HG02571 (cell line): ENCODE measurements around the gene DBET.
"Not testable (repeated sequence)": the region's sequence is repeated elsewhere in the genome, so short reads cannot be mapped to it uniquely, and the experiment has no call there.

Source experiments
- ATAC-seq: cut with Tn5 transposase; IDR thresholded peaks from one replicate; pipeline ENCODE4 v1.9.1; 2021; ENCODE audit warnings: mild to moderate bottlenecking, moderate library complexity; ENCODE audit not compliant: unreplicated experiment

DBET gene

DNA sequence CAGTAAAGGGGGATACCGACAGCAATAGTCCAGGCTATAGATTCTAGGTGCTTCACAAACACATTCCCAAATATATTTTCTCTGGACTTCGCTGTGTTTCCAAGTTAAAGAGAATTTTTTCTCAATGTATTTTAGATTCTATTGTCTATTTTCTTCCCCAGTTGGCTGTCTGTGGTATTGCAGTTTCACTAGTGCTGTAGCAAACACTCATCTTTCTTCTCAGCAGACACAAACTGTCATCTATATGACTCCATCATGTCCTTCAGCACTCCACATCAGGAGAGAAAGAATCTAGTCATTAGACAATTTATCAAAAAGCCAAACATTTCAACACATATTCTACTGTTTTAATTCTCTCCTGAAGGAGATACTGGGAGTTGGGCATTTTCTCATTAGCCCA, at the start of gene DBET:
TSS of gene DBET (plus strand) at position 161 of the 400 bp plus-strand sequence.
- not testable (repeated sequence) for ATAC-seq

DNA sequence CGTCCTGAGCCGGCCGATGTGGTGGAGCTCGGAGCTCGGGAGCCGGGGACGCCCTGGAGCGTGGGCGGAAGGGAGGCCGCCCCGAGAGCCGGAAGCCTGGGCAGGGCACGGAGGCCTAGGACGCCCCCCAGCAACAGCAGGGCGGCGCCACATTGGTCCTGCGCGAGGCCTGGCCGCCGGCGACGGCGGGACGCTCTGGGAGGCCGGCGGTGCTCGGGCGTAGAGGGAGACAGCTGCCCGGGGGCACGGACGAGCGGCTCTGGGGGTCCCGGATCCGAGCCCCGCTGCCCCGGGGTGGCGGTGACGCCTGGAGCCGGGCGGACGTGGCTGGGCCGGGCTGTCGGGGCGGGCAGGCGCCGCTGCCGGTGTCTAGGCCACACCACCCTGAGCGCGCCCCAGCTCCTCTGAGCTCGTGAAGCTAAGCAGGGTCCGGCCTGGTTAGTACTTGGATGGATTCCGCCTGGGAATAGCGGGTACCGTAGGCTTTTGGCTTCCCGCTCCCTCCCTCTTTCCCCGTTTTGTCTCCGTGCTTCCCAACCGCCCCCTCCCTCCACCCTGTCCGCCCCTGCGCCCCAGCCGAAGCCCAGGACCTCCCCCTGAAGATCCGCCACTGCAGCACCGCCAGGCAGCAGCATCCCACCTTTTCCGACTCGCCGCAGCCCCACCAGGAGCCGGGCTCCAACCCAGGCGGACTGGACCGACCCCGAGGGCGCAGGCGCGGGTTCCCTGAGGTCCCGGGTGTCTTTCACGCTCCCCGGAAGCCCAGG, 49.3 kb upstream of the DBET start:
- ATAC-seq, result no peak

DNA sequence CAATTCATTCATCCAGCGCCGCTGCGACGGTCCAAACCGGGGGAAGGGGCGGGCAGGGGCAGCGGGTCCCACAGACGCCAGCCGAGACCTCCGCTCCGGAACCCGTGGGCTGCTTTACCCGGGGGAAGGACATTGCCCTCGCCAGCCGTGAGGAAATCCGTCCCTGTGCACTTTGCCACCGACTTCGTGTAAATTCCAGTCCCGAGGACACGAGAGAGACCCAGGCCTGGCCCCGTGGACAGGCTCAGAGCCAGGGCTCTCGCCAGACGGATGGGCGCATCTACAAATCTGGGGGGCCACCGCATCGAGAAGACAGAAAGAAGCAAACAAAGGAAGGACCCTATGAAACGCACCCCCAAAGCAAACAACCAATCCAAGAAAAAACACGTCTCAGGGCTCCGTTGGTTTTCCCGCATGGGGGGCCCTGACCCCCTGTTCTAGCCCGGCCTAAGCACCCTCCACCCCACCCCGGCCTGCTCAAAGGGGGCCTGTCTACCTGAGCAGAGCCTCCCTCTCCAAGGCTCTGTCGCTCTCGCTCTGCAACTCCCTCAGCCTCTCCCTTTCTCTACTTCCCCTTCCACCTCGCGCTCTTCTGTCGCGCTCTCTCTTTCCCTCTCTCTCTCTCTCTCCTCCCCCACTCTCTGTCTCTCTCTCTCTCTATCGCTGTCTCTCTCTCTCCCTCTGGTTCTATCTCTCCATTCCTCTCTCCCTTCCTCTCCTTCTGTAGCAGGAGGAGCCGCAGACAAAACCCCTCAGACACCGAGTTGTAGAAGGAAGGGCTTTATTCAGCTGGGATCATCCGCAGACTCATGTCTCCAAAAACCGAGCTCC, 48.5 kb upstream of the DBET start:
- no peak for ATAC-seq

DNA sequence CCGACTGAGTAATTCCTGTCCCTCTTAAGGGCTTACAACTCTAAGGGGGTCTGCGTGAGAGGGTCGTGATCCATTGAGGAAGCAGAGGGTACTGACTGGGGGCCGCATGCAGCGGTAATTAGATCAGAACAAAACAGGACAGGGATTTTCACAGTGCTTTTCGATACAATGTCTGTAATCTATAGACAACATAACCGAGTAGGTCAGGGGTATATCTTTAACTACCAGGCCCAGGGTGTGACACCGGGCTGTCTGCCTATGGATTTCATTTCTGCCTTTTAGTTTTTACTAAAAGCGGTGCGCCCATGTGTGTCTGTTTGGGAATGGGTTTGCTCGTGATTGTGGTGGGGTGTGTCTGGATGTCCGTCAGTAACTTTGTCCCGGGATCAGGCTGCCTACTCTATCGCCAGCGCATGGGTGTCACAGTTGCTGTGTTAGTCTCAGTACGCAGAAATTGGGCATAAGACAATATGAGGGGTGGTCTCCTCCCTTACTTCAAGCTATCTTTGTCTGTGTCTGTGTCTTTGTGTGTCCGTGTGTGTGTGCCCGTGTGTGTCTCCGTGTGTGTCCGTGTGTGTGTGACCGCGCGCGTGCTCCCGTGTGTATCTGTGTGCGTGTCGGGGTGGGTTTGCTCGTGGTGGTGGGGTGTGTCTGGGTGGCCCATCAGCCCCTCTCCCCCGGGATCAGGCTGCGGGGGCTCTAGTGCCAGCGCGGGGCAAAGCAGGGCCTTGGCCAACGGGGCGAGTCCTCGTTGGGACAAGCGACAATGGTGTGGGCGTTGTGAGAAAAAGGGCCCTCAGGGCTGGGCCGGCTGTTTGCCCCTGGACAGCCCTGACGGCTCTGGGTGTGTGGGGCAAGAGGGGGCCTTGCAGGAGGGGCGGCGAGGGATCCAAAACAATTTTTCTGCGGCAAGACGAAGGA, 47.7 kb upstream of the DBET start:
- no peak for ATAC-seq

DNA sequence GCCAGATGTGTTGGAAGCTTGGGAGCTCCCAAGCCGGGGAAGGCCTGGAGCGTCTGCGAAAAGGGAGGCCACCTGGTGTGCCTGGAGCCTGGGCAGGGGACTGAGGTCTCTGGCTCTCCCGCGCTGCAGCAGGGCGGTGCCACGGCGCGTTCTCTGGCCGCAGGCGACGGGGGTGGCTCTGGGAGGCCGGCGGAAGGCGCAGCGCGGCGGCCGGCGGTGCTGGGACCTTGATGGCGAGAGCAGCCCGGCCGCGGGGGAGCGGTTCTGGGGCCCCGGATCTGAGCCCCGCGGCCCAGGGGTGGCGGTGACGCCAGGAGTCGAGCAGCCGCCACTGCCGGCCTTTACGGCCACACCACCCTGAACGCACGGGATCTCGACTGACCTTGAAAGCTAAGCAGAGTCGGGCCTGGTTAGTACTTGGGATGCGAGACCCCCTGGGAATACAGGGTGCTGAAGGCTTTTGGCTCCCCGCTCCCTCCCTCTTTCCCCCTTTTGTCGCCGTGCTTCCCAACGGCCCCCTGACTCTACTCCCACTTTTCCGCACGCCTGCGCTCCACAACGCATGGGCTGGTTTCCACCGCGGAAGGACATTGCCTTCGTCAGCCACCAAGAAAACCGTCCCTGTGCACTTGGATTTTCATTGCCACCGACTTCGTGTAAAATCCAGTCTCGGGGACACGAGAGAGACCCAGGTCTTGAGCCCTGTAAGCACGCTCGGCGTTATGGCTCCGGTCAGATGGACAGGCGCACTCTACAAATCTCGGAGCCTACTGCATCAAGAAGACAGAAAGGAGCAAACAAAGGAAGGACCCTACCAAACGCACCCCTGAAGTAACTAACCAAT, 46.7 kb upstream of the DBET start:
- ATAC-seq, result no peak

DNA sequence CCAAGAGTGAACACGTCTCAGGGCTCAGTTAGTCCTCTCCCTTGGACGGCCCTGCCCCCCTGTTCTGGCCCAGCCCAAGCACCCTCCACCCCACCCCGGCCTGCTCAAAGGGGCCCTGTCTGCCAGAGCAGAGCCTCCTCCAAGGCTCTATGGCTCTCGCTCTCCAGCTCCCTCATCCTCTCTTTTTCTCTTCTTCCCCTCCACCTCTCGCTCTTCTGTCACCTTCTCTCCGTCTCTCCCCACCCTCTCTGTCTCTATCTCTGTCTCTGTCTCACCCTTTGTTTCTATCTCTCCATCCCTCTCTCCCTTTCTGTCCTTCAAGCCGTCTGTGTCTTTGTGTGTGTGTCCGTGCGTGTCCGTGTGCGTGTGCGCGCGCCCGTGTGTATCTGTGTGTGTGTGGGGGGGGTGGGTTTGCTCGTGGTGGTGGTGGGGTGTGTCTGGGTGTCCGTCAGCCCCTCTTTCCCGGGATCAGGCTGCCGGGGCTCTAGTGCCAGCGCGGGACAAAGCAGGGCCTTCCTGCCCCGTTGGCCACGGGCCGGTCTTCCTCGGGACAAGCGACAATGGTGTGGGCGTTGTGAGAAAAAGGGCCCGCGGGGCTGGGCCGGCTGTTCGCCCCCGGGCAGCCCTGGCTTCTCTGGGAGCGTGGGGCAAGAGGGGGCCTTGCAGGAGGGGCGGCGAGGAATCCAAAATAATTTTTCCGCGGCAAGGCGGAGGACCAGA, 45.9 kb upstream of the DBET start:
- ATAC-seq, result no peak

DNA sequence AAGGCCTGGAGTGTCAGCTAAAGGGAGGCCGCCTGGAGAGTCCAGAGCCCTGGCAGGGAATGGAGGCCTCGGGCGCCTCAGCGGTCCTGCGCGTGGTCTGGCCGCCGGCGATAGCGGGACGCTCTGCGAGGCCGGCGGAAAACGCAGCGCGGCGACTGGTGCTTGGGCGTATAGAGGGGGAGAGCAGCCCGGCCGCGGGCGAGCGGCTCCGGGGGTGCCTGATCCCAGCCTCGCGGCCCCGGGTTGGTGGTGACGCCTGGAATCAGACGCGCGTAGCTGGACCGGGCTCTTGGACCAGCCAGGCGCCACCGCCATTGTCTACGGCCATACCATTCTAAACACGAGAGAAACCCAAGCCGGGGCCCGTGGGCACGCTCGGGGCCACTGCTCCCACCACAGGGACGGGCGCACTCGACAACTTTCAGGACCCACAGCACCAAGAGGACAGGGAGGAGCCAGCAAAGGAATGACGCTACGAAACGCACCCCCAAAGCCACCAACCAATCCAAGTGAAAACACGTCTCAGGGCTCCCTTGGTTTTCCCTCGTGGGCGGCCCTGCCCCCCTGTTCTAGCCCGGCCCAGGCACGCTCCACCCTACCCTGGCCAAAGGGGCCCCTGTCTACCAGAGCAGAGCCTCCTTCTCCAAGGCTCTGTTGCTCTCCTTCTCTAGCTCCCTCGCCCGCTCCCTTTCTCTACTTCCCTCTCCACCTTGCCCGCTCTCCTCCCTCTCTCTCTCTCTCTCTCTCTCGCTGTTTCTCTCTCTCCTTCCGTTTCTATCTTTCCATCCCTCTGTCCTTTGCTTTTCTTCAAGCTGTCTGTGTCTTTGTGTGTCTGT, 45.1 kb upstream of the DBET start:
- ATAC-seq, result no peak

DNA sequence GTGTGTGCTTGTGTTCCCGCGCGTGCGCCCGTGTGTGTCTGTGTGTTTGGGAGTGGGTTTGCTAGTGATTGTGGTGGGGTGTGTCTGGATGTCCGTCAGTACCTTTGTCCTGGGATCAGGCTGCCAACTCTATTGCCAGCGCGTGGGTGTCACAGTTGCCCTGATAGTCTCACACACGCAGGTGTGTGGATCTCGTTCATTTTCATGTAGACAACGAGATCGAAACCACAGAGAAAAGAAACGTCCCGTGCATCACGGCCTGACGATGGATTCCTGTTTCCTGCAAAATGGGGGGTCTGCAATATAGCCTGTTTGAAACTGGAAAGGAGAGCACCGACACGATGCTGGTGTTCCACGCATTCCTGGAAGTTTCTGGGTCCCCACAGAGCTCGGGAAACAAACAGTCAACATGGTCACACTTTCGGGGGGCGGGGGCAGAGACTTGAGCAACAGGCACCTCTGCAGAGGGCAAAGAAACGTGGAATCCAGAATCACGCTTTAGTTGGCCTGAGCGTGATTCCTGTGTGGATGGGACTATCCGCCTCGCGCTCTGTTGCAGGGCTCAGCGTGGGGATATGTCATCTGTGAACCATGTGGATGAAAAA, 44.3 kb upstream of the DBET start:
- ATAC-seq, result not testable (repeated sequence)

DNA sequence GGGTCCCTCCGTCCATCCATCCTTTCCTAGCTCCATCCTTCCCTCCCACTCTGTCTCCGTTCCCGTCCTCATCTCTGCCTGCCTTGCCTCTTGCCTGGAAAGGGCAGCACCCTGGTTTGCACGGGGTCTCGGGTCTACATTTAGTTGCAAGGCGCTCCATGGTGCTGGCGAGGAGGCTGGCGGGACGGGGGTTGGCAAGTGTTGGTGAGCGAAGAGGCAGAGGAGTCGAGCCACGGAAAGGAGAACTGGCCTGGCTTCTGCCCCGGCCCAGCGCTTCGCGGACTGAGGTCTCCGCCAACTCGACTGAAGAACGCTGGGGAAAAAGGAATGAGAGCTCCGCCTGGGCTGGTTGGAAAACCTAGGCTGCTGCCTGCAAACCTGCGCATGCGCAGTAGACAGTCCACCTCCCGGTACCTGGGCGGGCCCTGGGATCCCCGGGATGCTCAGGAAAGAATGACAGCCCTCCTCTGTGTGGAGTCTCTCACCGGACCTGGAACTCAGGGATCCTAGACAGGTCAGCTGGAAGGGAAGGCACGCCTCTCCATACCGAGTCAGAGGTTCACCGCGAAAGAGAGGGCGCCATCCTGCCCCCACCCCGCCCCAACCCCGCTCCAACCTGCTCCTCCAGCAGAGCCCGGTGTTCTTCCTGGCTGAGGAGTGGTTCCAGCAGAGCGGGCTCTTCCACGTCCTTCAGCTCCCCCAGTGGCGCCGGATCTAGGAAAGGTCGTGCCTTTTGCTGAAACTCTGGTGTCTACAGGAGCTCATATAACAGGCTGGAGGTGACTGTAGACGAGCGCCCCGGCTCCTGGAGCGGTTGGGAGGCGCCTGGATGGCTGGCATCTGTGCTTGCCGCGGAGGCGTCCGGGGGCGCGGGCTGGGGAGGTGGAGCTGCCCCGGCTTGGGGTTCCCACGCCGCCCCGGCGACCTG, 43.2 kb upstream of the DBET start:
- ATAC-seq, result no peak

DNA sequence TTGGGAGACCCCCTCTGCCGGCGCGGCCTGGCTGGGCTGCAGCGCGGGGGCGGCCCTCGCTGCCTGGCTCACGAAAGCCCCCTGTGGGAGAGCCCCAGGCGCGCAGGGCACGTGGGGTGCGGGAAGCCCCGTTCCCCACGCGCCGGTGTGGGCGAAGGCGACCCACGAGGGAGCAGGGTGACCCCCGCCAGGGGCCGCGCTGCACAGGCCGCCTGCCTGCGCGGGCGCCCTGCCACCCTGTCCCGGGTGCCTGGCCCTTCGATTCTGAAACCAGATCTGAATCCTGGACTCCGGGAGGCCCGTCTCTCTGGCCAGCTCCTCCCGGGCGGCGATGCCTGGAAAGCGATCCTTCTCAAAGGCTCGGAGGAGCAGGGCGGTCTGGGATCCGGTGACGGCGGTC, 42.3 kb upstream of the DBET start:
- not testable (repeated sequence) for ATAC-seq

DNA sequence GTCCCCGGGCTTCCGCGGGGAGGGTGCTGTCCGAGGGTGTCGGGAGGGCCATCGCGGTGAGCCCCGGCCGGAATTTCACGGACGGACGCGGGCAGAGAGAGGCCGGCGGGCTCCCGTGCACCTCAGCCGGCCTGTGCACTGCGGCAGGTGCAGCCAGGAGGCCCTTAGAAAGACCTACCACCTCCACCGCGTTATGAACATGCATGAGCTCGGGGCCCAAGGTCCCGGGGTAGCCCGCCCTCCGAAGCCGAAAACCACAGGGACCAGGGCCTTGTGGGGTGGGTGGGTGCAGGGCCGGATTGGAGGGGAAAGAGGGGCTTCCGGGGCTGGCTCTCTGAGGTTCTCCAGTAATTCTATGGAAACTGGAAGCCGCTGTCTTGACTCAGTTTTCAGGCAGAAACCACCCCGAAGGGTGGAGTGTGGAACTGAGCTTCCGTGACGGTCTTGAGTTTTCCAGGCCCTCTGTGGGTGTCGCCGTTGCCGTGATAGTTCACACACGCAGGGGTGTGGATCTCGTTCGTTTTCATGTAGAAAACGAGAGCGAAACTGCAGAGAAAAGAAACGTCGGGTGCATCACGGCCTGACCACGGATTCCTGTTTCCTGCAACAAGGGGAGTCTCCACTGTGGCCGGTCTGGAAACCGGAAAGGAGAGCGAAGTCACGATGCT, 41.6 kb upstream of the DBET start:
- ATAC-seq, result not testable (repeated sequence)

DNA sequence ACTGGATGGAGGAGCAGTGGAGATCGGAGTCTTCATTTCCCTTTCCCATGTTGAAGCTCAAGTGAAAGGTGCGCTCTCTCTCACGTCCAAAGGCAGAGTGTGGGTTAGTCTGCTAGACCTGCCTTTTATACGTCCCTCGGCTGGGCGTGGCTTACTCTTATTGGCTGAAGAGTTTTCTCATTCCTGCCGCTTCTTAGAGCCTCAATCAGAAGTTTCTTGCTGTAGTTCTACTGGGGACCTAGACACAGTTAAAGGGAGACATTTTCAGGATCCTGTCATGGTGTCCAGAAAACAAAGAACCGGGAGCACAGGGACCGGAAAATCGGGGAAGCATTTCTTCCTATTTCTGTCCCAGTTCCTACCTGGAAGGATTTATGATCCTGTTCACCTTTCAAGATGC, 37.1 kb upstream of the DBET start, which contains the start of gene FRG2:
TSS of gene FRG2 (minus strand) at position 101 of the 400 bp plus-strand sequence. CDS start at position 49, 52 bp downstream.
- not testable (repeated sequence) for ATAC-seq

DNA sequence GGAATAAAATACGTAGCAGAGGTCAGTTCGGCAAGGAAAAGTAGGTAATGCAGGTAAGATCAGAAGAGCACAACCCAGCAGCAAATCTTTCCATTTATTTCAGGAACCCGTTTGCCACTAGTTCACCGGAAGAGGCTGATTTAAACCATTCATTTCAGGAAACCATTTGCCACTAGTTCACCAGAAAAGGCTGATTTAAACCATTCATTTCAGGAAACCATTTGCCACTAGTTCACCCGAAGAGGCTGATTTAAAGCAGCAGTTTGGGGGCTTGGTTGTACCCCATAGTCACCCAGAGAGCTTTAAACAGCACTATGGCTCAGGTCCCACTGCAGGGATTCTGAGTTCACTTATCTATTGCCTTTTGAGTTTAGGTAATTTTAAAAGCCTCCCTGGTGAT, 33.0 kb upstream of the DBET start:
- ATAC-seq, result not testable (repeated sequence)

DNA sequence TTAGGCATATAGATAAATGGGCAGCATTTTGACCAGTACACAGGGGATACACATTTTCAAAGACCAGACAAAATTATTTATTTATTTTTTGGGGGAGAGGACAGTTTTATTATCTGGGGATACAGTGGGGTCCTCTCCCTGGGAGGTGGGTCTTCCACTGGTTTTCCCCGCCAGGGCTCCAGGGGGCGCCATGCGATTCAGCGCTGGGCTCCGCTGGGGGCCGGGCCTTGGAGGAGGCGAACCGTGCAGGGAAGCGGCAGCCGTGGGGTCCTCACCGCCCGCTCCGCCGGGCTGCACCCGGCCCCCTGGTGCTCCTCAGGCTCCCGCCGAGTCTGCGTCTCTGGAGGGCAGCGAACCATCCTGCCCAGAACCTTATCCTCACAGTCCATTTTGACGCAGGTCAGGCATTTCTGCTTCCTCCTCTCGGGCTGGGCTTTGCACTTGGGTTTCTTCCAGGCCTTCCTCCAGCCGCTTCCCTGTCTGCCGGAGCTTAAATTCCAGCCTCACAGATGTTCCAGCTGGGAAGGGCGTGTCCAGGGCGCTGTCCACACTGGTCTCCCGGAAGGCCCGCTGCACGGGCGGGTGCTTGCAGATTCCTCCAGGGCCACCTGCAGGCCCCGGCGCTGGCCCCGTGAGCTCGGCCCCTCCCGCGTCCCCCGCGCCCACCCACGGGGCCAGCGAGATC, 26.5 kb upstream of the DBET start:
- not testable (repeated sequence) for ATAC-seq

DNA sequence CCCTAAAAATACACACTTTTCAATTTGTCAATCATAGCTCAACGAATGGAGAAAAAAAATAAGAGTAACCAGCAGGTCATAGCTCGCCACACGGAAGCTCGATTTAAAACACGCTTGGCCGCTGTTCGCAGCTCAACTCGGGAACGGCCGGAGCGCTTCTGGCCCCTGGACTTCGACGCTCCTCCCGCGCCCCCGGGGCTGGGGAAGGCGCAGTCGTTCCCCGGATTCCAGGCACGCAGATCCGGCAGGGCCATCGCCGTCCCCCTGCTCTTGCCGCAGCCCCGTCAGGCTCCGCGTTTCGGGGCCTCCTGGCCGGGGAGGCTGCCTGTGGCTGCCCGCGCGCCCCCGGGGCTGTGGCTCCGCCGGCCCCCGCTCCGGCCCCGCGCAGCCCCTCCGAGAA, 23.4 kb upstream of the DBET start:
- ATAC-seq, result not testable (repeated sequence)

DNA sequence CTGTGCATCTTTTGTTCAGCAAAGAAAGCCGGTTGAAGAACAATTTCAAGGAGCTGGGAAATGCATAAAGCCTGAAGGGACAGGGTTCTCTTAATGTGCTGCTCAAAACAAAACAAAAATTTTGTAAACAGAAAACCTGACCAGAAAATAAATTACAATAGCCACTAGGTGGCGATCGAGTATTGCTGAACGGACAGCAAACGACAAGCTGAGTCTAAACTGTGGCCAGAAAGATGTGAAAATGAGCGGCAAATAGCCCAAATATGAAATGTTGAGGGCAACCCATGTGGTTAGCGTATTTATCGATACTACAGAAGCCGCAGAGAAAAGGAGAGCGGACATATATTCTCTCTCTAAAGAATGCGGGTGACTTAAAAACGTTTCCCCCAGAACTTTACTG, 16.7 kb upstream of the DBET start:
- ATAC-seq, result not testable (repeated sequence)
